HG03342 (cell line): ENCODE data around the gene GPR27.

ENCODE experiments used
- ATAC-seq: cut with Tn5 transposase; IDR thresholded peaks from one replicate; pipeline ENCODE4 v1.9.1; 2021; ENCODE audit warnings: mild to moderate bottlenecking, moderate library complexity; ENCODE audit not compliant: unreplicated experiment

The GPR27 gene

GRCh38 chr3:71784914-71785531 is 31.4 kb downstream of the GPR27 start, which contains the start of gene PROK2:
Gene PROK2 (minus strand): TSS chr3:71785148. CDS start chr3:71785052, 96 bp downstream.
- no peak for ATAC-seq

GRCh38 chr3:71785532-71786216 is 32.0 kb downstream of the GPR27 start:
- no peak for ATAC-seq

GRCh38 chr3:71786217-71786549 is 32.5 kb downstream of the GPR27 start:
- no peak for ATAC-seq

GRCh38 chr3:71786551-71786950 is 32.9 kb downstream of the GPR27 start:
- ATAC-seq: no peak

- no peak for ATAC-seq
These were observed 34.3 kb downstream of the GPR27 start for GRCh38 chr3:71787851-71788405.

GRCh38 chr3:71789922-71790321 is 36.3 kb downstream of the GPR27 start:
- ATAC-seq: no peak

- no peak for ATAC-seq
These were observed 38.0 kb downstream of the GPR27 start for GRCh38 chr3:71791634-71792033.

GRCh38 chr3:71796290-71796689 is 42.6 kb downstream of the GPR27 start:
- no peak for ATAC-seq

GRCh38 chr3:71797455-71797854 is 43.8 kb downstream of the GPR27 start:
- no peak for ATAC-seq

- no peak for ATAC-seq
These were observed 46.4 kb downstream of the GPR27 start for GRCh38 chr3:71800023-71800422.

GRCh38 chr3:71801986-71802385 is 48.3 kb downstream of the GPR27 start:
- no peak for ATAC-seq

GRCh38 chr3:71803248-71803647 is 49.6 kb downstream of the GPR27 start:
- ATAC-seq: no peak

- ATAC-seq: no peak
These were observed 51.5 kb downstream of the GPR27 start for GRCh38 chr3:71805199-71805598.

- no peak for ATAC-seq
These were observed 52.0 kb downstream of the GPR27 start for GRCh38 chr3:71805691-71806090.
